ENCODE results near the gene ZNF841. TPM values are rescaled to one million over a fixed set of nuclear protein-coding genes. Genes with fewer than 3 reads are reported as not detected.

The ZNF841 gene
- total RNA-seq = 10 to 100 TPM; 18.0 to 20.3 TPM

DNA sequence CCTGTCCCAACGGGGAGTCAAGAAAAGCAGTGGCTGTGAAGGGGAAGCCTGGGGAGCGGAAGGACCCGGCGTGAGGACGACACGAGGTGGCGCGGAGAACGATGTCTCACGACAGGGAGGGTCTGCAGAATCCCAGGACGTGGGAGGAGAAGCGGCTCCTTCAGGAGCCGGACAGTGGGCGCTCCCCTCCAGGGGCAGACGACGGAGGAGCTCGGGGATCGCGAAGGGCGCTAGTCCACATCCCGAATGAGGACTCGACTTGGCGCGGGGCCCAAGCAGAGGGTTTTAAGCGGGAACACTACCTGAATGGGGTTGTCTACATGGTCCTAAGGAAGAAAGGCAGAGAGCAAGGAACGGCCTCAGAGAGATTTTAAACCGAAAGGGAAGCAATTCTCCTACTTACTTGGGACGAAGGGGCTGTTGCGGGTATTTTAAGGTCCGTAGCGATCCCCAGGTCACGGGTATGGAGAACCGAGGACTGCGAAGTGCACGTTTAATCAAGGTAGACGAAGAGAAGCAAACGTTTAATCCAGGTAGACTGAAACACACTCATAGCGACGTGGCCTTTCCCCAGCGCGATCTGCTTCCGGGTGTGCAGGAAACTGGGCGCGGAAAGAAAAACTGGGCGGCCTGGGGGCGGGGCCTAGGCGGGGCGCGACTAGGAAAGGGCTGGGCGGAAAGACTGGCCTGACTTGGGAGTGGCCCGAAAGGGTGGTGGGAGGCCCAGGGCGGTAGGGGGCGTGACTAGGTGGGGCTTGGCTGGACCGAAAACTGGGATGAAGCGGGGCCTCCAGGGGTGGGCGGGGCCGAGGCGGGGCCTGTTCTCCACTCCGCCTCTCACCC, at the start of gene ZNF841:
TSS of gene ZNF841 (minus strand) at position 594 of the 843 bp plus-strand sequence. CDS start 10,964 bp downstream, outside the sequence.
- Mint-ChIP-seq H3K4me1 (peaks cover 22% of the 10 kb centered on the region), H3K9me3 (ENCODE audit: low read depth) (peaks cover 55% of the 10 kb centered on the region), H3K36me3 (ENCODE audit: low read depth) (peaks cover 62% of the 10 kb centered on the region), H3K4me3 (peak within 1 kb of the TSS; percentile 94), H3K27ac (peak within 1 kb of the TSS; percentile 95), H3K27me3 (no peaks in the 10 kb centered on the region)
- DNase-seq = peak; percentile 96
- ChIA-PET CTCF (no interaction called here), POLR2A (interaction anchor here (0.6 kb wide), 1 partner anchor 91 kb away, joined by 8 read pairs; no protein-coding TSS in a partner anchor)
- ATAC-seq = peak; percentile 98
- intact Hi-C loops (cut with DNase I, micrococcal nuclease) = loop anchor here in 1 of 2 experiments (1.0 to 2.0 kb wide), 7 partner anchors 45 to 190 kb away; partner anchors contain the start of genes PPP2R1A, ZNF432, ZNF614 and ZNF649

DNA sequence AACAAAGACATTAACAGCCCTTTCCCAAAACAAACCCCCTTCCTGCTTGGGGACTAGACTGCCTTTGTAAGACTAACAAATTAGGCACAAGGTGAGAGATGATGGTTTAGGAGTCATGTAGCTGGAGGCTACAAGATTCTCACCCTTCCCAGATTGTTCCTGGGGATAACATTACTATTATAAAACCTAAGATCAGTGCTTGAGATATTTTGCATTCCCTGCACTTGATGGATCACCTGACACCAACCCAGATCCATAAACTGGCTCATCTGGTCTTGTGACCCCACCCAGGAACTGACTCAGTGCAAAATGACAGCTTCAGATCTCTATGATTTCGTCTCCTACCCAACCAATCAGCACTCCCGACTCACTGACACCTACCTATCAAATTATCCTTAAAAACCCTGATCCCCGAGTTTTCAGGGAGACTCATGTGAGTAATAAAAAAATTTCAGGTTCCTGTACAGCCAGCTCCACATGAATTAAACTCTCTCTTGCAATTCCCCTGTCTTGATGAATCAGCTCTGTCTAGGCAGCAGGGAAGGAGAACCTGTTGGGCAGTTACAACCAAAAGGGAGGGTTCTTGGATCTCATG, 46.5 kb upstream of the ZNF841 start:
- Mint-ChIP-seq H3K36me3 (ENCODE audit: low read depth) (peaks cover 17% of the 10 kb centered on the region), H3K9me3 (ENCODE audit: low read depth) (peaks cover 21% of the 10 kb centered on the region), H3K27ac (no peak overlapping the region), H3K27me3 (no peaks in the 10 kb centered on the region), H3K4me3 (no peak overlapping the region), H3K4me1 (peaks cover 24% of the 10 kb centered on the region)
- ChIA-PET POLR2A (interaction anchor here (1.2 kb wide), 1 partner anchor 47 kb away, joined by 3 read pairs; no protein-coding TSS in a partner anchor), CTCF (interaction anchor here (0.6 to 1.9 kb wide), 2 partner anchors 10 to 95 kb away, joined by 3 to 9 read pairs; no protein-coding TSS in a partner anchor)
- intact Hi-C loops (cut with DNase I, micrococcal nuclease) = no loop called here
- ATAC-seq (no peak), DNase-seq (no peak)

DNA sequence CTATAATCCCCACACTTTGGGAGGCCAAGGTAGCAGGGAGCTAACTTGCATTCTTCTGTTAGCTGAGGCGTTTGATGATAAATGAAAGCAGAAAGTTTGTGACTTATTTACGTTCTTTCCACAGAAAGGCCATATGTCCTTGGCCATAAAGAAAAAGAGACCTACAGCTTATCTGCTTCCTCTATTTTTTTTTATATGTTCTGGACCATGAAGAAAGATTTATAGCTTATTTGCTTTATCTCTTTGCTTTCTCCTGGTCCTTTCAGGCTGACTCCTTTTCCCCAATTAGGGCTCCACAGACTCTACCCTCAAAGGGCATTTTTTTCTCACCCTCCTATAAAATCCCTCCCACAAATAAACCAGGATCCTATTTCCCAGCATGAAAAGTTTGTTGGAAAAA, 45.6 kb upstream of the ZNF841 start:
- intact Hi-C loops (cut with DNase I, micrococcal nuclease) = no loop called here
- Mint-ChIP-seq H3K27ac (no peak overlapping the region), H3K27me3 (no peaks in the 10 kb centered on the region), H3K4me3 (no peak overlapping the region), H3K36me3 (ENCODE audit: low read depth) (peaks cover 19% of the 10 kb centered on the region), H3K4me1 (peaks cover 27% of the 10 kb centered on the region), H3K9me3 (ENCODE audit: low read depth) (peaks cover 17% of the 10 kb centered on the region)
- ChIA-PET CTCF (interaction anchor here (1.9 kb wide), 1 partner anchor 96 kb away, joined by 9 read pairs; no protein-coding TSS in a partner anchor), POLR2A (no interaction called here)
- no peak for DNase-seq
- ATAC-seq = no peak

DNA sequence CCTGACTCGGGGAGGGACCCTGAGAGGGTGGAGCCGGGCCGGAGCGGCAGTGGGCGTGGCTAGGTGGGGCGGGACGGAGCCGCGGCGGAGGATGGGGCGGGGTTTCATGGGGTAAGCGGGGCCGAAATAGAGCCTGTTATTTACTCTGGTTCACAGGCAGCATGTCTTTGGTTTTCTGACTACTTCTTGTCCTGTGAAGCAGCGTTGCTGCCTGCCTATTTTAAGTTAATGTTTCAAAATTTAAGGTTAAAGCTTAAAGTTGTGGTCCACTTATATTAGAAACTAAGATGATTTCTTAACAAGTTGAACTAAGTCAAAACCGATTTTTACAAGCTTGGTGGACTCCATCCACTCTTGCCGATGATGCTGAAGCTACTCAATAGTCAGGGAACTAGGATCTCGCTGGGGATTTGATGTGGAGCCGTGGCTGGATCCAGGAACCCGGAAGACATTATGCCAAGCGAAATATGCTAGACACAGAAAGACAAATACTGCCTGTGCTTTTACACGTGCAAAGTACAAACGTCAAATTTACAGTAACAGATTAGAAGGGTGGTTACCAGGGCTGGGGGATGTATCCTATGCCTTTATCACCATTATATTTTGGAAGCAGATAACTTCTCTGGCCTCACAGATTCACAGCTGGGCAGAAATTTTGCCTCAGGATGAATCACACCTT, 44.6 kb upstream of the ZNF841 start:
- Mint-ChIP-seq H3K4me3 (peak overlapping the region; percentile 96), H3K9me3 (ENCODE audit: low read depth) (peaks cover 16% of the 10 kb centered on the region), H3K36me3 (ENCODE audit: low read depth) (peaks cover 26% of the 10 kb centered on the region), H3K27me3 (no peaks in the 10 kb centered on the region), H3K4me1 (peaks cover 27% of the 10 kb centered on the region), H3K27ac (peak overlapping the region; percentile 58)
- ChIA-PET POLR2A (interaction anchor here (1.2 kb wide), 1 partner anchor 25 kb away, joined by 3 read pairs; no protein-coding TSS in a partner anchor), CTCF (interaction anchor here (0.6 to 1.9 kb wide), 5 partner anchors 11 to 130 kb away, joined by 3 to 9 read pairs (median 3); no protein-coding TSS in a partner anchor)
- intact Hi-C loops (cut with DNase I, micrococcal nuclease) = loop anchor here (1.0 kb wide), 7 partner anchors 31 to 1225 kb away; partner anchors contain the start of genes ZNF836 (in 2 of the 2), ZNF525 (in 1 of the 2), ZNF808 (in 1 of the 2) and ZNF83 (in 1 of the 2)
- ATAC-seq = peak; percentile 97
- peak; percentile 99 for DNase-seq

GRCh38 chr19:52139252-52140031, 43.9 kb upstream of the ZNF841 start, which contains the start of gene ZNF616:
Gene ZNF616, minus strand, starts transcription at chr19:52139938. Its CDS starts 9,426 bp downstream, at chr19:52130512.
- peaks cover 31% of the 10 kb centered on the region for H3K36me3 Mint-ChIP-seq (ENCODE audit: low read depth)
- DNase-seq (peak; percentile 90), ATAC-seq (peak; percentile 81)
- H3K4me1 Mint-ChIP-seq = peaks cover 27% of the 10 kb centered on the region
- H3K27me3 Mint-ChIP-seq = no peaks in the 10 kb centered on the region
- peak within 1 kb of the TSS; percentile 97 for H3K27ac Mint-ChIP-seq
- ChIA-PET POLR2A (interaction anchor here (1.2 kb wide), 1 partner anchor 25 kb away, joined by 3 read pairs; no protein-coding TSS in a partner anchor), CTCF (interaction anchor here (0.6 to 1.3 kb wide), 6 partner anchors 10 to 98 kb away, joined by 3 to 6 read pairs (median 3); no protein-coding TSS in a partner anchor)
- peaks cover 14% of the 10 kb centered on the region for H3K9me3 Mint-ChIP-seq (ENCODE audit: low read depth)
- intact Hi-C loops (cut with DNase I, micrococcal nuclease) = loop anchor here (1.0 to 2.0 kb wide), 14 partner anchors 32 to 1226 kb away; partner anchors contain the start of genes PPP2R1A (in 2 of the 2), ZNF836 (in 2 of the 2), ZNF525 (in 1 of the 2) and ZNF610 (in 1 of the 2)
- peak within 1 kb of the TSS; percentile 96 for H3K4me3 Mint-ChIP-seq

DNA sequence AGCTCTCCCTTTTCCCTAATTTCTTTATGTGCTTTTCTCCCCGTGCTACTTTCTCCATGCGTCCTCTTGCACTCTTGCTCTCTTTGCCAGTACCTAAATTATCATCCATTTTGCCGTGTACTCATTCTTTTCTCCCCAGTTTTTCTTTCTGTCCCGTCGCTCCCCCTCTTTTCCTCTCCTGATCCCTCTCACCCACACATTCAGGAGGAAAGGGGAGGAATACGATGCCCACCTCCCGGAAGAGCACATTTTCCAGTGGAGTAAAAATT, 43.4 kb upstream of the ZNF841 start:
- peaks cover 27% of the 10 kb centered on the region for H3K4me1 Mint-ChIP-seq

GRCh38 chr19:52138278-52138982, 42.9 kb upstream of the ZNF841 start:
- ChIA-PET POLR2A (no interaction called here), CTCF (interaction anchor here (0.7 to 1.4 kb wide), 2 partner anchors 39 to 51 kb away, joined by 3 to 5 read pairs; partner anchors contain the start of gene PPP2R1A)
- Mint-ChIP-seq H3K4me3 (peak overlapping the region; percentile 96), H3K4me1 (peaks cover 27% of the 10 kb centered on the region), H3K27ac (peak overlapping the region; percentile 97), H3K36me3 (ENCODE audit: low read depth) (peaks cover 38% of the 10 kb centered on the region), H3K9me3 (ENCODE audit: low read depth) (peaks cover 20% of the 10 kb centered on the region), H3K27me3 (no peaks in the 10 kb centered on the region)
- peak; percentile 19 for ATAC-seq
- intact Hi-C loops (cut with DNase I, micrococcal nuclease) = loop anchor here (2.0 kb wide), 2 partner anchors 52 to 396 kb away; partner anchors contain the start of gene PPP2R1A (in 1 of the 2)
- DNase-seq = peak; percentile 56

More for the DNA sequence above, 43.4 kb upstream of the ZNF841 start:
- CTCF ChIA-PET = interaction anchor here (0.7 kb wide), 1 partner anchor 39 kb away, joined by 3 read pairs; no protein-coding TSS in a partner anchor
- intact Hi-C loops (cut with DNase I, micrococcal nuclease) = loop anchor here (1.0 to 2.0 kb wide), 7 partner anchors 51 to 396 kb away; partner anchors contain the start of genes PPP2R1A (in 2 of the 2), ZNF610 (in 1 of the 2), ZNF615 (in 1 of the 2) and ZNF766 (in 1 of the 2)
- Mint-ChIP-seq H3K27me3 (no peaks in the 10 kb centered on the region), H3K27ac (peak overlapping the region; percentile 97), H3K36me3 (ENCODE audit: low read depth) (peaks cover 35% of the 10 kb centered on the region), H3K4me3 (peak overlapping the region; percentile 96), H3K9me3 (ENCODE audit: low read depth) (peaks cover 18% of the 10 kb centered on the region)
- DNase-seq (no peak), ATAC-seq (no peak)
- POLR2A ChIA-PET = no interaction called here

- ChIA-PET CTCF (no interaction called here), POLR2A (no interaction called here)
- no peaks in the 10 kb centered on the region for H3K4me1 Mint-ChIP-seq
- intact Hi-C loops (cut with DNase I, micrococcal nuclease) = no loop called here
- peaks cover 66% of the 10 kb centered on the region for H3K9me3 Mint-ChIP-seq (ENCODE audit: low read depth)
- H3K27ac Mint-ChIP-seq = no peak overlapping the region
- DNase-seq (no peak), ATAC-seq (no peak)
- no peak overlapping the region for H3K4me3 Mint-ChIP-seq
- no peaks in the 10 kb centered on the region for H3K27me3 Mint-ChIP-seq
- H3K36me3 Mint-ChIP-seq (ENCODE audit: low read depth) = peaks cover 94% of the 10 kb centered on the region
These were observed 24.7 kb upstream of the ZNF841 start for GRCh38 chr19:52120286-52120685.

DNA sequence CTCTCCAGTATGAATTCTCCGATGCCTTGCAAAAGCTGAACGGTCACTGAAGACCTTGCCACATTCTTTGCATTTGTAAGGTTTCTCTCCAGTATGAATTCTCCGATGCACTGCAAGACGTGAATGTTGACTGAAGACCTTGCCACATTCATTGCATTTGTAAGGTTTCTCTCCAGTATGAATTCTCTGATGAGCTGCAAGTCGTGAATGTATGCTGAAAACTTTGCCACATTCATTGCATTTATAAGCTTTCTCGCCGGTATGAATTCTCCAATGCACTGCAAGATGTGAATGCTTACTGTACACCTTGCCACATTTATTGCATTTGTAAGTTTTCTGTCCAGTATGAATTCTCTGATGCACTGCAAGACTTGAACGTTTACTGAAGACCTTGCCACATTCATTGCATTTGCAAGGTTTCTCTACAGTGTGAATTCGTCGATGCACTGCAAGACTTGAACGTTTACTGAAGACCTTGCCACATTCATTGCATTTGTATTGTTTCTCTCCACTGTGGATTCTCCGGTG, 20.0 kb upstream of the ZNF841 start:
- peaks cover 80% of the 10 kb centered on the region for H3K9me3 Mint-ChIP-seq (ENCODE audit: low read depth)
- no peak overlapping the region for H3K4me3 Mint-ChIP-seq
- CTCF ChIA-PET = no interaction called here
- H3K27ac Mint-ChIP-seq = no peak overlapping the region
- H3K27me3 Mint-ChIP-seq = no peaks in the 10 kb centered on the region
- intact Hi-C loops (cut with DNase I, micrococcal nuclease) = no loop called here
- no peak for DNase-seq
- no peak for ATAC-seq
- POLR2A ChIA-PET = no interaction called here
- H3K4me1 Mint-ChIP-seq = no peaks in the 10 kb centered on the region
- peaks cover 75% of the 10 kb centered on the region for H3K36me3 Mint-ChIP-seq (ENCODE audit: low read depth)

Measured in activated CD4-positive, alpha-beta T cell treated with anti-CD3 and anti-CD28 coated beads for 36 hours (primary cell).